Effector CD4-positive, alpha-beta T cell (primary cell): Measurements from ENCODE around the gene IRF1.

Experiments used
- DNase-seq: peaks from one replicate; pipeline ENCODE4 v3.0.0-alpha.2; 2020

The IRF1 gene

DNA sequence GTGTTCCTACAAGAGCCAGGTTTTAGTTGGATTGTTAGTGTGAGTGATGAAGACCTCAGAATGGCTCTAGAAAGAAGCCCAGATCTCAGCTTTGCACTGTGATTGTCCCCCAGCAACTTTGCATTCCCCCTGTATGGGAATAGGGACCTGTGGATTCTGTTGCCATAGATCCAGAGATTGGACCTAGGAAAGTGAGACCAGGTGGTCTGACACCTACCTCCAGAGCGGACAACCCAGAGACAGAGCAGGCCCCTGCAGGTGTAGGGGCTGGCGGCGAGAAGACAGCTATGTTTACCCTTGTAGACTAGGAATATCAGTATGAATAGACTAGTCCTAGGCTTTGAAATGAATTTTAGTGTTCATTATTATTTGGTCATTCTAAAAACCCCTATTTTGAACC is 53.6 kb downstream of the IRF1 start:
- no peak for DNase-seq

DNA sequence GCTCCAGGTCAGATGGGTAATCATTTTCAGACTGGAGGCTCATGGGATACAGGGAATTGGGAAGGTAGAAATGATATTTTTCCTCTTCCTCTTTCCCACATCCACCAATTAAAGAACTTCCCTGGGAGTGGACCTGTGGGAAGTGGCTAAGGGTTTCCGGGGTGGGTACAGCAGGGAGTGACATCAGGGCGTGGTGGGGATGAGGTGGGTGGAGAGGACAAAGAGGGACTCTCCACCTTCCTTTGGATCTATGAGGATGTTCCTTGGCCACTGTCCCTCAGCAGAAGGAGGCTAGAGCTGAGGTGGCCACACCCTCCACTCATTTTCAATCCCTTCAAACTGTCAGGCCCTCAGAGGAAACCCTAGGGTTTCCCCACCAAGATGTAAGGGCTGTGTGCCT is 54.7 kb downstream of the IRF1 start:
- no peak for DNase-seq

DNA sequence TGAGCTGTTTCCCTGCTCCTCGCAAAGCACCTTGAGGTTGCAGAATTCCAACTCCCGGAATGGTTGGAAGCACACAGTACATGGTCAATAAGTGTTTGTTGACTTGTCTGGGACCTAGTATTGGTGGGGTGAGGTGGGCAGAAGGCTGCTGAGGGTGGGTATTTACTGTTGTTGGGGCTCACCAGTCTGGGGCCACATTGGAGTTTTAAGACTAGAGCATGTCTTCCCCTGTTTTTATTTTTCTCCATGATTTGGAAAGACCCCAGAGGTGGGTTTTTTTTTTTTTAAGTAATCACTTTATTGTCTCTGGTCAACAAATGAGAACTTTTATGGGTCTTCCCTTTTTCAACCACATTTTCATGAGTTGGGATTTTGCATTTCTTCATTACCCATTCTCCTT is 55.1 kb downstream of the IRF1 start:
- no peak for DNase-seq

DNA sequence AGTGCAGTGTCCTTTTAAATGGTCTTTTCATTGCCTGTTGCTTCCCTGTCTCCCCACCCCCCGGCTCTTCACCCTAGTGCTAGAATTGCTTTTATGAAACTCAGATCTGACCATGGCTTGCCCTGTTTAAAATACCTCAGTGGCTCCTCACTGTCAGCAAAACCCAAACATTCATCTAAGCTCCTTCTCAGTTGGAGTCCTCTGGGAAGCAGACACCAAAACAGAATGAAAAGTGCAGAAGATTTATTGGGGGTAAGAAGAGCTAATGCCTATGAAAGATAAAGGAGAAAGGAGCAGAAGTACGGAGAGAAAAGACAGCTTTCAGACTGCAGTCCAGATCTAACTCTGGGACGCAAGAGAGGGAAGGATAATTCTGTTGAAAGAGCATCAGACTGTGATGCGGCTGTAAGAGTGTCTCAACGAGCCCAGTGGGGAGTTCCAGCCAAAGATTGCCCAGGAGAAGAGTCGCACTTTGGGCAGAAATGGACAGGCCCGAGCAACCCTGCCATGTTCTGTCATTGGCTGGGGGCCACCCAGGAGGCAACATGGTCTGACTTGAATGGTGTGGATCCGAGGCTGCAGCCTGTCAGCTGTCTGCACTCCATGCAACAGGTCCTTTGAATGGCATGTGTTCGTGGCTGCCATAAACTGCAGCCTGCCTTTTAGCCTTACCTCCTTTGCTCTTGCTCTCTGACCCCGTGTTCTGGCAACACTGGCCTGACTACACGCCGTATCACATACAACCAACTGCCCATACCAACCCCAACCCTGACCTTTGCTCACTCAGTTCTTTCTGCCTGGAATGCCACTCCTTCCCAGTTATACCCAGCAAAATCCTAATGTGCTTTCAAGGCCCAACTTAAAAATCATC is 55.9 kb downstream of the IRF1 start:
- DNase-seq = no peak

DNA sequence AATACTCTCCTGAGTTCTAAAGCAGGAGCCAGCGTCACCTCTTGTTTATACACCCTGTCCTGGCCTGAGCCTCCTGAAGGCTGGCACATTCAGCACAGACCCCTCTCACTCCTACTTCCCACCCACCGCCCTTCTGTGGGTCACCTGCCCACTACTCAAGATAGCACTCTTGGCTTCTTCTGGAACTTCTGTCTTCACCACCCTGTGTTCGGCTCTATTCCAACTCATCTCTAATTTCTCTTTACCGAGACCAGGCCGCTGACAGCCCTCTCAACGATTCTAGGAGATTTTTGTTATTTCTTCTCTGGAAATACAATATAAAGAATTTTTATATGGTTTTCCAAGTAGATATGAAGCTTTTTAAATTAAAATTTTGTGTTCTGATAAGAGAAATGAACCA is 57.4 kb downstream of the IRF1 start:
- DNase-seq = no peak

DNA sequence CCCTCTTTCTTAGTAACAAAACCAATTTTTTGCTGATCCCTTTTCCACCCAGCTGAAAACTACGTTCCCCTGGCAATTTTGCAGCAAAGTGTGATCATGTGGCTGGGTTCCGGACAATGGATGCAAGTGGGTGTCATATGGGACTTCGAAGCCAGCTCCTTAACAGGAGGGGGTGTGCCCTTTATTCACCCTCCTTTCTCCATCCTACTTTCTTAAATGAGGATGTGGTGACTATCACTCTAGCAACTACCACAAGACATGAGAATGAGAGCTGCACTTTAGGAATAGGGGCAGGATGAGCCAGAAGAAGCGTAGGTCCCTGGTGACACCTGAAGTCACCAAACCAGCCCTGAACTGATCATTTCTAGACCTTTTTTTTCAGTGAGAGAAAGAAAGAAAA is 58.9 kb downstream of the IRF1 start:
- DNase-seq = no peak
